ENCODE data around the gene MZT2B.
"Not testable (repeated sequence)": the region's sequence is repeated elsewhere in the genome, so short reads cannot be mapped to it uniquely, and the experiment has no call there.

Gene MZT2B

GRCh38 chr2:130180404-130181324, 1.4 kb upstream of the MZT2B start:
- peak; percentile 26 for DNase-seq (ENCODE audit: low read depth)

GRCh38 chr2:130181325-130181879, 660 bp upstream of the MZT2B start, which contains the start of gene SMPD4:
TSS of gene SMPD4 (minus strand) at chr2:130181602. CDS start at chr2:130176592, 5,010 bp downstream.
- DNase-seq (ENCODE audit: low read depth), result peak; percentile 92

GRCh38 chr2:130182826-130183511, 907 bp downstream of the MZT2B start:
- DNase-seq (ENCODE audit: low read depth), result peak; percentile 7

GRCh38 chr2:130183512-130184373, 1.7 kb downstream of the MZT2B start:
- DNase-seq (ENCODE audit: low read depth), result peak; percentile 74

GRCh38 chr2:130185436-130185835, 3.4 kb downstream of the MZT2B start:
- DNase-seq (ENCODE audit: low read depth), result no peak

- DNase-seq (ENCODE audit: low read depth), result no peak
Measured at GRCh38 chr2:130185896-130186295, 3.8 kb downstream of the MZT2B start.

GRCh38 chr2:130186391-130186790, 4.3 kb downstream of the MZT2B start:
- DNase-seq (ENCODE audit: low read depth), result no peak

- no peak for DNase-seq (ENCODE audit: low read depth)
Measured at GRCh38 chr2:130187268-130187667, 5.2 kb downstream of the MZT2B start.

GRCh38 chr2:130187859-130188792, 6.1 kb downstream of the MZT2B start:
- not testable (repeated sequence) for DNase-seq (ENCODE audit: low read depth)

GRCh38 chr2:130188958-130189357, 6.9 kb downstream of the MZT2B start:
- DNase-seq (ENCODE audit: low read depth), result not testable (repeated sequence)

GRCh38 chr2:130190237-130190636, 8.2 kb downstream of the MZT2B start:
- DNase-seq (ENCODE audit: low read depth), result no peak

- not testable (repeated sequence) for DNase-seq (ENCODE audit: low read depth)
Measured at GRCh38 chr2:130191319-130191718, 9.3 kb downstream of the MZT2B start.

GRCh38 chr2:130192451-130192850, 10.4 kb downstream of the MZT2B start:
- DNase-seq (ENCODE audit: low read depth), result not testable (repeated sequence)

- DNase-seq (ENCODE audit: low read depth), result not testable (repeated sequence)
Measured at GRCh38 chr2:130193824-130194223, 11.8 kb downstream of the MZT2B start.

GRCh38 chr2:130195089-130195635, 13.1 kb downstream of the MZT2B start:
- not testable (repeated sequence) for DNase-seq (ENCODE audit: low read depth)

- DNase-seq (ENCODE audit: low read depth), result not testable (repeated sequence)
Measured at GRCh38 chr2:130196052-130196451, 14.0 kb downstream of the MZT2B start.

GRCh38 chr2:130198343-130198742, 16.3 kb downstream of the MZT2B start, which contains the start of gene TUBA3E:
TSS of gene TUBA3E (minus strand) at chr2:130198439. CDS start at chr2:130198360, 79 bp downstream.
- no peak for DNase-seq (ENCODE audit: low read depth)

GRCh38 chr2:130202518-130202917, 20.5 kb downstream of the MZT2B start:
- not testable (repeated sequence) for DNase-seq (ENCODE audit: low read depth)

GRCh38 chr2:130203150-130203549, 21.1 kb downstream of the MZT2B start:
- not testable (repeated sequence) for DNase-seq (ENCODE audit: low read depth)

- DNase-seq (ENCODE audit: low read depth), result not testable (repeated sequence)
Measured at GRCh38 chr2:130207051-130207450, 25.0 kb downstream of the MZT2B start.
